ENCODE measurements around the gene GIPC3. TPM values are rescaled to one million over a fixed set of nuclear protein-coding genes. Genes with fewer than 3 reads are reported as not detected.

The GIPC3 gene
- total and polyA plus RNA-seq, 3 experiments from 2014 or later = 0.33 to 1.8 (median 0.46) TPM

DNA sequence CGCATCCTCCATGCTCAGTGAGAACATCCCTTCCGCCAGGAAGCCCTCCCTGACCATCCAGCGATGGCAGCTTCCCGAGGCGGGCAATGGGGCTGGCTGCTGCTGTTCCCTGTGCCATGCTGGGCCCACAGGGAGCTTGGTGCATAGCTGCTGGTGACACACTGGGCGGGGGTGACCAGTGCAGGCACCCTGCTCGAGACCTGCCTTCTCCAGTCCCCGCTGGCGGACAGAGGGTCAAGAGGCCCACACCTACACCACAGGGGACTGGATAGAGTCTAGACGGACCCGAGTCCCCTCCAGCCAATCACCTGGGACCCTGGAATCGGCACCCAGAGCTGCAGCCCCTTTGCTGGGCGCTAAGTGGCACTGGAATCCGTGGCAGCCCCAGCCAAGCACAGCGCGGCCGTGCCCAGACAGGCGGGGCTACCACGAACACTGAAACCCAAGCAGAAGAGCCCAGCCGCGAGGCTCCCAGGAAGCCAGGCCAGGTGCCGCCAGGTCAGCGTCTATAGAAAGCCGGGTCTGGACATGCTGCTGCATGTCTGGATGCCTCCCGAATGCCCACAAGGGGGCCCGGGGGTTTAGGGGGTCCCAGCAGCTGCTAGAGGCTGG, 30.4 kb downstream of the GIPC3 start:
- Histone ChIP-seq H3K4me1 (ENCODE audit: insufficient read depth, low read length) (peaks cover 5% of the 10 kb centered on the region), H3K4me3 (ENCODE audit: low read length) (no peak overlapping the region), H3K27ac (ENCODE audit: low read depth, low read length) (no peak overlapping the region), H3K9me3 (ENCODE audit: low read length) (no peaks in the 10 kb centered on the region), H3K27me3 (ENCODE audit: insufficient read depth, low read length, poor library complexity, severe bottlenecking) (no peaks in the 10 kb centered on the region), H3K36me3 (ENCODE audit: insufficient read depth, low read length) (no peaks in the 10 kb centered on the region)
- H3K4me1 Mint-ChIP-seq = peaks cover 0 to 6% (median 0%) of the 10 kb centered on the region in 3 donors
- H3K27me3 Mint-ChIP-seq = no peaks in the 10 kb centered on the region
- no peak overlapping the region for H3K4me3 Mint-ChIP-seq
- CTCF ChIA-PET = interaction anchor here (0.9 to 2.0 kb wide), 2 partner anchors 11 to 29 kb away, joined by 3 to 6 read pairs; no protein-coding TSS in a partner anchor
- H3K36me3 Mint-ChIP-seq = peaks cover 0 to 39% (median 3%) of the 10 kb centered on the region in 3 donors
- no peak for DNase-seq
- H3K9me3 Mint-ChIP-seq = no peaks in the 10 kb centered on the region
- POLR2A ChIA-PET = no interaction called here
- no peak overlapping the region for H3K27ac Mint-ChIP-seq

DNA sequence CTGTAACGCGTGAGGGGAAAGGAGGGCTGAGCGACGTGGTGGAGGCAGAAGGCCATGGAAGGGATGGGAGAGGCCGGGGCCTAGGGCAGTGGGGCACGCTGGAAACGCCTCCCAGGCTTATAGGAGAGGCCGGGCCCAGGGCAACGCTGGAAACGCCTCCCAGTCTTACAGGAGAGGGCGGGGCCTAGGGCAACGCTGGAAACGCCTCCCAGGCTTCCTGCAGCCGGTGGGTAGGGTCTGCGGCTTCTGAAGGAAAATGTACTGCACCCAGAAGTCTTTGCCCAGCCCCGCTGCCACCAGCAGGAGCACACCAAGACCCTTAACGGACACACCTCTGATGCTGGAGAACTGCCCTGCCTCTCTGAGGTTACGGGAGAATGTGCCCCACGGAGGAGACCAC, 32.2 kb downstream of the GIPC3 start:
- Mint-ChIP-seq H3K9me3 (no peaks in the 10 kb centered on the region), H3K4me1 (peaks cover 0 to 6% (median 3%) of the 10 kb centered on the region in 3 donors), H3K36me3 (peaks cover 0 to 49% (median 2%) of the 10 kb centered on the region in 3 donors), H3K4me3 (no peak overlapping the region), H3K27me3 (no peaks in the 10 kb centered on the region), H3K27ac (no peak overlapping the region)
- no peak for DNase-seq
- ChIA-PET POLR2A (no interaction called here), CTCF (no interaction called here)
- peaks cover 5% of the 10 kb centered on the region for H3K4me1 ChIP-seq (ENCODE audit: insufficient read depth, low read length)
- H3K4me3 ChIP-seq (ENCODE audit: low read length) = no peak overlapping the region
- no peaks in the 10 kb centered on the region for H3K9me3 ChIP-seq (ENCODE audit: low read length)
- H3K36me3 ChIP-seq (ENCODE audit: insufficient read depth, low read length) = no peaks in the 10 kb centered on the region
- H3K27ac ChIP-seq (ENCODE audit: low read depth, low read length) = no peak overlapping the region
- H3K27me3 ChIP-seq (ENCODE audit: insufficient read depth, low read length, poor library complexity, severe bottlenecking) = no peaks in the 10 kb centered on the region

DNA sequence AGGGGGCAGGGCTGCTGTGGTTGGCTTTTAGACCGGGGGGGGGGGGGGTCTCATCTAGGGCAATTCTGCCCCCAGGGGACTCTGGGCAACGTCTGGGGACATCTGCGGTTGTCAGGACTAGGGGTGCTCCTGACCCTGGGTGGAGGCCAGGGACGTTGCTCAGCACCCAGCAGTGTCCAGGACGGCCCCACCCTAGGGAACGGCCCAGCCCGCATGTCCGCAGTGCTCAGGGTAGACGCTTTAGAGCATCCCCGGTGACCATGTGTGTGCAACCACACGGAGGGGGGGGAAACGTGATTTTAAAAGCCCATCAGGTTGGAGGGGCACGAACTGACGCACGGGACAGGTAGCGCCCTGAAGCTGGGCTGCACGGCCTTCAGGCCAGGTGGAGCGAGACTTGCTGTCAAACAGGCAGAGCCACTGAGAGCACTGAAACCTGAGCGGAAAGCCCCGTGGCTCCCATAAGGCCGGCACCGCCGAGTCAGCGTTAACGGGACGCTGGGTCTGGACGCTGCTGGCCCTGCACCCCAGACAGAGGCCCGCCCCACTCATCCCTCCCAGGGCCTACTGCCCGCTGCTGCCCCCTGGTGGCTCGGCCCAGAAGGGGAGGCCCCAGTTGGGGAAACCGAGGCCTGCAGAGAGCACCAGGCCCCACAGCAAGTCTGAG, 33.0 kb downstream of the GIPC3 start:
- H3K27ac ChIP-seq (ENCODE audit: low read depth, low read length) = no peak overlapping the region
- peak; percentile 23 to 66 (median 37) for DNase-seq
- H3K9me3 Mint-ChIP-seq = no peaks in the 10 kb centered on the region
- no peak overlapping the region for H3K27ac Mint-ChIP-seq
- H3K4me3 ChIP-seq (ENCODE audit: low read length) = no peak overlapping the region
- peaks cover 0 to 52% (median 4%) of the 10 kb centered on the region in 3 donors for H3K36me3 Mint-ChIP-seq
- H3K4me1 ChIP-seq (ENCODE audit: insufficient read depth, low read length) = peaks cover 5% of the 10 kb centered on the region
- H3K4me1 Mint-ChIP-seq = peaks cover 4 to 8% (median 7%) of the 10 kb centered on the region in 3 donors
- POLR2A ChIA-PET = no interaction called here
- CTCF ChIA-PET = interaction anchor here (0.7 to 1.3 kb wide), 5 partner anchors 10 to 33 kb away, joined by 3 to 5 read pairs (median 3); partner anchors contain the start of gene GIPC3
- H3K9me3 ChIP-seq (ENCODE audit: low read length) = no peaks in the 10 kb centered on the region
- H3K4me3 Mint-ChIP-seq = no peak overlapping the region
- no peaks in the 10 kb centered on the region for H3K36me3 ChIP-seq (ENCODE audit: insufficient read depth, low read length)
- no peaks in the 10 kb centered on the region for H3K27me3 Mint-ChIP-seq
- H3K27me3 ChIP-seq (ENCODE audit: insufficient read depth, low read length, poor library complexity, severe bottlenecking) = no peaks in the 10 kb centered on the region

DNA sequence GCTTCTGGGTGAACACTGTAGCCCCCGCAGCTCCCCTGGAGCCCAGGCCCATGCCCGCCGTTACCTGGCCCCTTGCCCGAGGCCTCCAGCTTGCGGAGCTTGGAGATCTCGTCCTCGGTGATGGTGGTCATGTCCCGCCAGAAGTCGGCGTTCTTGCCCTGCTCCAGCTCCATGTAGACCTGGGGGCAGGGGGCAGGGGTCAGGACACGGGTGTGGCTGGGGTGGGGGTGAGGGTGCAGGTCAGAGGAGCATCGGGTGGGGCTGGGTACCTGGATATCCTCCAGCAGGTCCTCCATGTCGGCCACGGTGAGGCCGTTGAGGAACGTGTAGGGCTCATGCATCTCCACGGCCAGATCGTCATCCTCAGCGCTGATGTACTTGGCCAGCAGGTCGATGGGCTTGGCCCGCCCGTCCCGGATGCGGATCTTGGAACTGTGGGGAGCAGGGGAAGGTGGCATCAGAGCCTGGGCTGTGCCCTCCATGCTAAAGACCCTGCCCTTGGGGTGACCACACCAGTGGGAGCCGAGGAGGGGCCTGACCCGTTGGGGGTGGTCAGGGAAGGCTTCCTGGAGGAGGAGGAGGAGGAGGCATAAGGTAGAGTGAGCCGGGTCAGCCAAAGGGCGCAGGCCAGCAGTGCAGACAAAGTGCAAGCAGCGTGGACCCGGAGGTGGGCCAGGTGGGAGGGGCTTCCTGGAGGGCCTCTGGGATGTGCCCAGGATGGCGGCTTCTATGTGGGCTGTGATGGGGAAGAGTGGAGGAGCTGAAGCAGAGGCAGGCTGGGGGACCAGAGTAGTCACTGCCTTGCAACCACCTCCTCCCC, 33.7 kb downstream of the GIPC3 start:
- CTCF ChIA-PET = interaction anchor here (0.7 to 1.3 kb wide), 8 partner anchors 10 to 74 kb away, joined by 3 to 5 read pairs (median 3); partner anchors contain the start of gene GIPC3
- no peaks in the 10 kb centered on the region for H3K27me3 ChIP-seq (ENCODE audit: insufficient read depth, low read length, poor library complexity, severe bottlenecking)
- POLR2A ChIA-PET = no interaction called here

DNA sequence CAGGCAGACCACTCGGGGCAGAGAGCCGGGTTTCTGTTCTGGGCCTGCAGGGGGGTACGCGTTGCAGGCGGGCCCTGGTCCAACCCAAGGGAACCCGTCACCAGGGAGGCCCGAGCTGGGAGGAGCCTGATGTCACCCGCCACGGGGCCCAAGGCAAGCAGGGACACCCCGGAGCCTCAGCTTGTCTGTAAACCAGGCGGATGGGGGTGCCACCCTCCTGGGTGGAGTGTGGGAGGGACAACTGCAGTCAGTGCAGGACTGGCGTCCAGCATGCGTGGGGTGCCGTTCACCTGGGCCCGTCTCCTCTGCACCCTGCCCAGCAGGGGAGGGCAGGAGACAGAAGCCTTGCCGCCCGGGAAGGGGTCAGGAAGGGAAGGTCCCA, 34.3 kb downstream of the GIPC3 start:
- no peaks in the 10 kb centered on the region for H3K36me3 ChIP-seq (ENCODE audit: insufficient read depth, low read length)
- no peak overlapping the region for H3K27ac Mint-ChIP-seq
- peaks cover 12 to 15% (median 13%) of the 10 kb centered on the region in 3 donors for H3K4me1 Mint-ChIP-seq
- DNase-seq = no peak
- peaks cover 0 to 56% (median 4%) of the 10 kb centered on the region in 3 donors for H3K36me3 Mint-ChIP-seq
- no peaks in the 10 kb centered on the region for H3K27me3 ChIP-seq (ENCODE audit: insufficient read depth, low read length, poor library complexity, severe bottlenecking)
- no peaks in the 10 kb centered on the region for H3K9me3 Mint-ChIP-seq
- no peaks in the 10 kb centered on the region for H3K9me3 ChIP-seq (ENCODE audit: low read length)
- H3K4me3 ChIP-seq (ENCODE audit: low read length) = no peak overlapping the region
- no peak overlapping the region for H3K27ac ChIP-seq (ENCODE audit: low read depth, low read length)
- POLR2A ChIA-PET = no interaction called here
- no peak overlapping the region for H3K4me3 Mint-ChIP-seq
- no peaks in the 10 kb centered on the region for H3K27me3 Mint-ChIP-seq
- peaks cover 5% of the 10 kb centered on the region for H3K4me1 ChIP-seq (ENCODE audit: insufficient read depth, low read length)
- CTCF ChIA-PET = interaction anchor here (1.0 to 1.3 kb wide), 4 partner anchors 11 to 75 kb away, joined by 3 to 4 read pairs (median 4); partner anchors contain the start of gene GIPC3

More for the DNA sequence above, 33.7 kb downstream of the GIPC3 start:
- H3K27ac Mint-ChIP-seq = no peak overlapping the region
- no peaks in the 10 kb centered on the region for H3K27me3 Mint-ChIP-seq
- H3K4me3 Mint-ChIP-seq = no peak overlapping the region
- Histone ChIP-seq H3K4me1 (ENCODE audit: insufficient read depth, low read length) (peaks cover 5% of the 10 kb centered on the region), H3K9me3 (ENCODE audit: low read length) (no peaks in the 10 kb centered on the region), H3K36me3 (ENCODE audit: insufficient read depth, low read length) (no peaks in the 10 kb centered on the region), H3K4me3 (ENCODE audit: low read length) (no peak overlapping the region), H3K27ac (ENCODE audit: low read depth, low read length) (no peak overlapping the region)
- H3K36me3 Mint-ChIP-seq = peaks cover 0 to 50% (median 4%) of the 10 kb centered on the region in 3 donors
- H3K4me1 Mint-ChIP-seq = peaks cover 6 to 9% (median 7%) of the 10 kb centered on the region in 3 donors
- no peak for DNase-seq
- H3K9me3 Mint-ChIP-seq = no peaks in the 10 kb centered on the region

DNA sequence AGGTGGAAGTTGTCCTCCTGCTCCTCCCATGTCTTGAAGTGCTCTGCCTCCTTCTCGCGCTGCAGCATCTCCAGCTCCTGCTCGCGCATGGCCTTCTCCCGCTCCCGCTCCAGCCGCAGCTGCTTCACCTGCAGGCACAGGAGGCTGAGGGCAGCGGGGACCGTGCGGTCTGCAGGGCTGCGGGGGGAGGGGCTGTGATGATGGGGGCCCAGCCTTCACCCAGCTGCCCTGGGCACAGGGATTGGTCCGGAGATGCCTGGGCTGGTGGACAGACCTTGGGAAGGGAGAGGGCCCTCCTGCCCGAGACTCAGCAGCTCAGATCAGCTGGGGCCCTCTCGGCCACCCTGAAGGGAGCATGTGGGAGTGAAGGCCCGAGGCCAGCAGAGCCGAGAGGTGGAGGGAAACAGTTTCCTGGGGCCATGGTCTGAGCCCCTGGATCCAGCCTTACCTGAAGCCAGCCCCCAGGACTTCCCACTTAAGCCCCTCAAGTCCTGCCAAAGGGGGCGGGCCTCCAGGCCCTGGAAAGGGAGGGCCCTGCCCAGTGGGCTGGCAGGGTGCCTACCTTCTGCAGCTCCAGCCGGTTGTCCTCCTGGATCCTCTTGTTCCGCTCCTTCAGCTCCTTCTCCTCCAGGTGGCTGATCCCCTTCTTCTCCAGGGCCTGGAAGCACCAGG, 35.0 kb downstream of the GIPC3 start:
- Histone ChIP-seq H3K9me3 (ENCODE audit: low read length) (no peaks in the 10 kb centered on the region), H3K4me3 (ENCODE audit: low read length) (no peak overlapping the region), H3K36me3 (ENCODE audit: insufficient read depth, low read length) (no peaks in the 10 kb centered on the region), H3K27me3 (ENCODE audit: insufficient read depth, low read length, poor library complexity, severe bottlenecking) (no peaks in the 10 kb centered on the region), H3K4me1 (ENCODE audit: insufficient read depth, low read length) (peaks cover 11% of the 10 kb centered on the region), H3K27ac (ENCODE audit: low read depth, low read length) (no peak overlapping the region)
- POLR2A ChIA-PET = no interaction called here
- Mint-ChIP-seq H3K9me3 (no peaks in the 10 kb centered on the region), H3K27ac (no peak overlapping the region), H3K4me3 (no peak overlapping the region), H3K27me3 (no peaks in the 10 kb centered on the region), H3K4me1 (peaks cover 18 to 19% (median 18%) of the 10 kb centered on the region in 3 donors), H3K36me3 (peaks cover 0 to 55% (median 4%) of the 10 kb centered on the region in 3 donors)
- no peak for DNase-seq
- CTCF ChIA-PET = no interaction called here

DNA sequence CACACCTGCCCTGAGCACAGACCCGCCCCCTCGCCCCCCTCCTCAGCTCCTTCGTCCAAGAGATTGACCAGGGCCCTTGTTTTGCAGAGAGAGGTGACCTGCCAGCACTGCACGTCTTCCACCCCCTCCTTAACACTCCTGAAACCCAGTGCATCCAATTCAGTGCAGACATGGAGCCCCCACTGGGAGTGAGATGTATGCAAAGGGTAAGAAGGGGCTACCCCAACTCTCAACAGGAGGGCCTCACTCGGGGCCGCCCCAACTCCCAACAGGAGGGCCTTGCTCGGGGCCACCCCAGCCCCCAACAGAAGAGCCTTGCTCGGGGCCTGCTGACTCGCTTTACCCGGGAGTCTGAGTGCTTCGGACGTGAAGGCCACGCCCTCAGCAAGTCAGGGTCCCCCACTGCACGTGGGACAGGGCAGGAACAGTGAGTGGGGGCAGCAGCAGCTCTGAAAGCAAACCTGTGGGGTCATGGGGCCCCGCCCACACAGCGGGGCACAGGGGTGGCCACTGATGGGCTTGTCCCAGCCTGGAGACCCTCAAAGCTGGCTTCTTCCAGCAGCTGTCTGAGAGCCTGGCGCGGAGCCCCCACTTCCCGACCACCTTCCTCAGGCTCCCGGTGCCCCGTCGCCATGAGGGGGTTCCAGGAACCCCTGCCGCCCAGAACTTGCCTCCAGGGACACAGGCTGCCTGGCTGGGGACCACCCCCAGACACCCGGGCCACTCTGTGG, 35.7 kb downstream of the GIPC3 start:
- peaks cover 18% of the 10 kb centered on the region for H3K4me1 ChIP-seq (ENCODE audit: insufficient read depth, low read length)
- ChIA-PET POLR2A (no interaction called here), CTCF (no interaction called here)
- Mint-ChIP-seq H3K36me3 (peaks cover 0 to 51% (median 4%) of the 10 kb centered on the region in 3 donors), H3K9me3 (no peaks in the 10 kb centered on the region), H3K27ac (no peak overlapping the region), H3K4me3 (no peak overlapping the region), H3K27me3 (no peaks in the 10 kb centered on the region), H3K4me1 (peaks cover 22 to 25% (median 23%) of the 10 kb centered on the region in 3 donors)
- H3K4me3 ChIP-seq (ENCODE audit: low read length) = no peak overlapping the region
- no peaks in the 10 kb centered on the region for H3K36me3 ChIP-seq (ENCODE audit: insufficient read depth, low read length)
- DNase-seq = no peak
- no peaks in the 10 kb centered on the region for H3K27me3 ChIP-seq (ENCODE audit: insufficient read depth, low read length, poor library complexity, severe bottlenecking)
- no peak overlapping the region for H3K27ac ChIP-seq (ENCODE audit: low read depth, low read length)
- no peaks in the 10 kb centered on the region for H3K9me3 ChIP-seq (ENCODE audit: low read length)
